Thyroid gland (tissue), 4 donors: Measurements from ENCODE around the gene SLC35E4. TPM values are rescaled to one million over a fixed set of nuclear protein-coding genes. Genes with fewer than 3 reads are reported as not detected.

Experiments
- DNase-seq, 2 donors: peaks; one replicate each; pipeline ENCODE4 v3.0.0-alpha.2; 2019
- H3K27ac ChIP-seq, 3 donors: fragments of 200-600 bp; sonication (generic); 1 replicate in 2 of 3; 2 replicates in 1 of 3; pipeline ENCODE4 v1.5.1; 2016 to 2019; ENCODE audit warnings: mild to moderate bottlenecking in 1 of 3, moderate library complexity in 1 of 3
- H3K27me3 ChIP-seq: fragments of 200-600 bp; sonication (generic); one replicate; pipeline ENCODE4 v1.5.1; 2019
- H3K36me3 ChIP-seq, 2 donors: fragments of 200-600 bp; sonication (generic); one replicate each; pipeline ENCODE4 v1.5.1; 2016 to 2019
- H3K4me1 ChIP-seq, 2 donors: fragments of 200-600 bp; sonication (generic); one replicate each; pipeline ENCODE4 v1.5.1; 2017 to 2019
- H3K4me3 ChIP-seq, 3 donors: fragments of 200-600 bp; sonication (generic); replicated peaks in 1 of 3; 1 replicate in 2 of 3; 2 replicates in 1 of 3; pipeline ENCODE4 v1.5.1; 2016; ENCODE audit warnings: mild to moderate bottlenecking in 1 of 3
- H3K9me3 ChIP-seq: fragments of 200-600 bp; sonication (generic); one replicate; pipeline ENCODE4 v1.5.1; 2017
- POLR2A ChIP-seq, 2 donors: fragments of 450-650 bp; IDR thresholded peaks; one replicate each; pipeline ENCODE4 v1.6.1; 2017; ENCODE audit warnings: antibody characterized with exemption in 2 of 2, mild to moderate bottlenecking in 2 of 2, moderate library complexity in 1 of 2
- WGBS, 2 donors: methylation state at CpG; one replicate each; pipeline ENCODE4 v1.1.5; 2017; 5-methylcytosine and 5-hydroxymethylcytosine counted together
- intact Hi-C: fragments of 100-400 bp; cut with DNase I; formaldehyde crosslinking; loops from one replicate; pipeline ENCODE4 v1.15.1; 2023
- total RNA-seq, 4 donors: library from RNA; depleted of rRNA; stranded (reverse); fragments of >200 nt; gene quantifications; one replicate each; pipeline ENCODE4 v1.2.3, GENCODE V29; 2016
- TF ChIP-seq, protein P1 (sequence below), 6 experiments: fragments of 200-600 bp in 3 of 6; fragments of 450-650 bp in 3 of 6; sonication (generic) in 3 of 6; IDR thresholded peaks; one replicate each; pipeline ENCODE4 v1.5.1; 2016 to 2019; ENCODE audit warnings: antibody characterized with exemption in 6 of 6, mild to moderate bottlenecking in 2 of 6, inconsistent platforms in 1 of 6, moderate library complexity in 1 of 6

SLC35E4 gene
- total RNA-seq, 4 donors from 2014 or later, result 3.7 to 6.3 (median 5.0) TPM

GRCh38 chr22:30634471-30635233 is 929 bp upstream of the SLC35E4 start:
- H3K4me1 ChIP-seq, result peaks cover 19 to 28% of the 10 kb centered on the region in 2 donors
- DNase-seq, result peak; percentile 82 to 86
- WGBS, 2 donors, result 13 to 18% methylated on average over 13 to 14 of the region's 29 CpGs
- intact Hi-C loops, result loop anchor here (2.0 kb wide), 1 partner anchor 286 kb away; no protein-coding TSS in a partner anchor
- no peak for TF ChIP-seq POLR2A (IDR thresholded peaks at IDR 0.05)
- TF ChIP-seq, protein P1, sequence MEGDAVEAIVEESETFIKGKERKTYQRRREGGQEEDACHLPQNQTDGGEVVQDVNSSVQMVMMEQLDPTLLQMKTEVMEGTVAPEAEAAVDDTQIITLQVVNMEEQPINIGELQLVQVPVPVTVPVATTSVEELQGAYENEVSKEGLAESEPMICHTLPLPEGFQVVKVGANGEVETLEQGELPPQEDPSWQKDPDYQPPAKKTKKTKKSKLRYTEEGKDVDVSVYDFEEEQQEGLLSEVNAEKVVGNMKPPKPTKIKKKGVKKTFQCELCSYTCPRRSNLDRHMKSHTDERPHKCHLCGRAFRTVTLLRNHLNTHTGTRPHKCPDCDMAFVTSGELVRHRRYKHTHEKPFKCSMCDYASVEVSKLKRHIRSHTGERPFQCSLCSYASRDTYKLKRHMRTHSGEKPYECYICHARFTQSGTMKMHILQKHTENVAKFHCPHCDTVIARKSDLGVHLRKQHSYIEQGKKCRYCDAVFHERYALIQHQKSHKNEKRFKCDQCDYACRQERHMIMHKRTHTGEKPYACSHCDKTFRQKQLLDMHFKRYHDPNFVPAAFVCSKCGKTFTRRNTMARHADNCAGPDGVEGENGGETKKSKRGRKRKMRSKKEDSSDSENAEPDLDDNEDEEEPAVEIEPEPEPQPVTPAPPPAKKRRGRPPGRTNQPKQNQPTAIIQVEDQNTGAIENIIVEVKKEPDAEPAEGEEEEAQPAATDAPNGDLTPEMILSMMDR (IDR thresholded peaks at IDR 0.05), result peak; percentile 88 to 96 (median 94)
- H3K4me3 ChIP-seq, result peak overlapping the region in 1 of 3 donors; percentile 60
- H3K27ac ChIP-seq, result peak overlapping the region; percentile 73 to 93 (median 80)
- H3K36me3 ChIP-seq, result no peaks in the 10 kb centered on the region
- no peaks in the 10 kb centered on the region for H3K27me3 ChIP-seq
- H3K9me3 ChIP-seq, result no peaks in the 10 kb centered on the region

- H3K36me3 ChIP-seq, result no peaks in the 10 kb centered on the region
- H3K9me3 ChIP-seq, result no peaks in the 10 kb centered on the region
- intact Hi-C loops, result no loop called here
- TF ChIP-seq, protein P1 (IDR thresholded peaks at IDR 0.05), result no peak
- no peak for TF ChIP-seq POLR2A (IDR thresholded peaks at IDR 0.05)
- no peaks in the 10 kb centered on the region for H3K27me3 ChIP-seq
- peak; percentile 25 to 38 for DNase-seq
- 56 to 66% methylated on average over 23 to 29 of the region's 45 CpGs for WGBS, 2 donors
- peak overlapping the region in 2 of 3 donors; percentile 78 to 93 for H3K27ac ChIP-seq
- peak overlapping the region; percentile 40 to 66 (median 60) for H3K4me3 ChIP-seq
- H3K4me1 ChIP-seq, result peaks cover 19 to 28% of the 10 kb centered on the region in 2 donors
Measured at GRCh38 chr22:30636226-30637077, 871 bp downstream of the SLC35E4 start.

- Histone ChIP-seq H3K27me3 (no peaks in the 10 kb centered on the region), H3K36me3 (no peaks in the 10 kb centered on the region), H3K27ac (no peak overlapping the region), H3K9me3 (no peaks in the 10 kb centered on the region), H3K4me3 (no peak overlapping the region), H3K4me1 (peaks cover 19 to 28% of the 10 kb centered on the region in 2 donors)
- intact Hi-C loops, result no loop called here
- DNase-seq, result no peak
- TF ChIP-seq, protein P1 (IDR thresholded peaks at IDR 0.05), result no peak
- no peak for TF ChIP-seq POLR2A (IDR thresholded peaks at IDR 0.05)
- WGBS, 2 donors, result 80 to 93% methylated on average over 1 of the region's 1 CpG
Measured at GRCh38 chr22:30637701-30638114, 2.1 kb downstream of the SLC35E4 start.

DNA sequence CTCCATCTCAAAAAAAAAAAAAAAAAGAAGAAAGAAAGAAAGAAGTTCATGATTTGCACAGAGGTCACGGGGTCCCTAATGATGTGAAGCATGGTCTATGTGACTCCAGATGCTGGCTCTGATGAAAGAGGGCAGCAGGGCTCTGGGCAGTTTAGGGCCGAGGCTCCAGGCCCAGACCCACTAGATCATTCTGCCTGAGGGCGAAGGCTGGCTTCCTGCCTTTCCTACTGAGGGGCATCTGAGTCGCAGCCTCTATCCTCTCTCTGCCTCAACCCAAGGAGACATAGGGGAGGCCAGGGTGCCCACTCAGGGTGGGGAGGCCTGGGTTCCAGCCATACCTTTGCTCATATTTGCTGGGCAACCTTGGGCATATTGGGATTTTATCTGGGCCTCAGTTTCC is 4.8 kb downstream of the SLC35E4 start:
- intact Hi-C loops, result no loop called here
- TF ChIP-seq, protein P1 (IDR thresholded peaks at IDR 0.05), result no peak
- no peak for TF ChIP-seq POLR2A (IDR thresholded peaks at IDR 0.05)
- Histone ChIP-seq H3K4me3 (no peak overlapping the region), H3K4me1 (peaks cover 12 to 20% of the 10 kb centered on the region in 2 donors), H3K27ac (no peak overlapping the region), H3K9me3 (no peaks in the 10 kb centered on the region), H3K27me3 (no peaks in the 10 kb centered on the region), H3K36me3 (no peaks in the 10 kb centered on the region)
- DNase-seq, result no peak
- WGBS, 2 donors, result 92 to 97% methylated on average over 4 of the region's 4 CpGs
